Neuronal stem cell (in vitro differentiated cells): Measurements from ENCODE around the gene NCBP2.

Experiments used
- DNase-seq: peaks from one replicate; pipeline ENCODE4 v3.0.0-alpha.2; 2013; ENCODE audit warnings: low spot score
- H2AFZ ChIP-seq: one replicate; pipeline ENCODE4 v1.6.1; 2013; ENCODE audit warnings: mild to moderate bottlenecking, low read length, inconsistent platforms
- H2AK5ac ChIP-seq: 2 replicates; pipeline ENCODE4 v1.6.1; 2013; ENCODE audit warnings: low read depth, mild to moderate bottlenecking, inconsistent platforms, low read length, moderate library complexity, mixed read lengths
- H2BK120ac ChIP-seq: 2 replicates; pipeline ENCODE4 v1.6.1; 2013; ENCODE audit warnings: low read depth, mild to moderate bottlenecking, inconsistent platforms, low read length, moderate library complexity, mixed read lengths
- H2BK12ac ChIP-seq: one replicate; pipeline ENCODE4 v1.6.1; 2013; ENCODE audit warnings: low read length, inconsistent platforms
- H2BK15ac ChIP-seq: 2 replicates; pipeline ENCODE4 v1.6.1; 2013; ENCODE audit warnings: mild to moderate bottlenecking, low read length, inconsistent platforms, mixed read lengths
- H2BK5ac ChIP-seq: one replicate; pipeline ENCODE4 v1.6.1; 2013; ENCODE audit warnings: inconsistent platforms, mild to moderate bottlenecking, low read length, moderate library complexity
- H3K14ac ChIP-seq: one replicate; pipeline ENCODE4 v1.6.1; 2013; ENCODE audit warnings: low read length, inconsistent platforms
- H3K18ac ChIP-seq: 2 replicates; pipeline ENCODE4 v1.6.1; 2013; ENCODE audit warnings: low read length, inconsistent platforms
- H3K23ac ChIP-seq: 2 replicates; pipeline ENCODE4 v1.6.1; 2013; ENCODE audit warnings: low read depth, mild to moderate bottlenecking, mixed read lengths, low read length, inconsistent platforms; ENCODE audit not compliant: poor library complexity
- H3K27ac ChIP-seq: replicated peaks from 3 replicates; pipeline ENCODE4 v1.5.1; 2013; ENCODE audit warnings: low read length, inconsistent platforms
- H3K27me3 ChIP-seq, 3 experiments: 2 replicates each; pipeline ENCODE4 v1.6.1; 2013; ENCODE audit warnings: low read length in 3 of 3, mild to moderate bottlenecking in 2 of 3, inconsistent platforms in 1 of 3, low read depth in 1 of 3, mixed read lengths in 1 of 3, moderate library complexity in 1 of 3; ENCODE audit not compliant: control insufficient read depth in 3 of 3, insufficient read depth in 3 of 3
- H3K36me3 ChIP-seq, 2 donors: replicated peaks in 1 of 2; 2 replicates each; pipeline ENCODE4 v1.6.1; 2013; ENCODE audit warnings: low read length in 2 of 2; ENCODE audit not compliant: control insufficient read depth in 2 of 2, insufficient read depth in 2 of 2
- H3K4ac ChIP-seq: 2 replicates; pipeline ENCODE4 v1.6.1; 2013; ENCODE audit warnings: inconsistent platforms, mild to moderate bottlenecking, low read length, moderate library complexity
- H3K4me1 ChIP-seq, 2 donors: 1 replicate in 1 of 2; 2 replicates in 1 of 2; pipeline ENCODE4 v1.6.1; 2013; ENCODE audit warnings: low read length in 2 of 2, low read depth in 1 of 2; ENCODE audit not compliant: control insufficient read depth in 2 of 2, insufficient read depth in 1 of 2
- H3K4me2 ChIP-seq: one replicate; pipeline ENCODE4 v1.6.1; 2013; ENCODE audit warnings: mild to moderate bottlenecking, low read length, inconsistent platforms; ENCODE audit not compliant: insufficient read depth, poor library complexity, severe bottlenecking
- H3K4me3 ChIP-seq, 2 donors: 2 replicates each; pipeline ENCODE4 v1.5.1; 2013; ENCODE audit warnings: low read length in 2 of 2, mild to moderate bottlenecking in 2 of 2, inconsistent platforms in 1 of 2, moderate library complexity in 1 of 2
- H3K79me1 ChIP-seq: one replicate; pipeline ENCODE4 v1.6.1; 2013; ENCODE audit warnings: low read depth, mild to moderate bottlenecking, inconsistent platforms, low read length, moderate library complexity
- H3K9ac ChIP-seq: one replicate; pipeline ENCODE4 v1.6.1; 2013; ENCODE audit warnings: mild to moderate bottlenecking, low read depth, low read length, inconsistent platforms; ENCODE audit not compliant: poor library complexity
- H3K9me3 ChIP-seq, 2 donors: replicated peaks in 1 of 2; 2 replicates each; pipeline versions ENCODE3 to v1.6.1; 2013; ENCODE audit warnings: low read length in 2 of 2, mild to moderate bottlenecking in 2 of 2, inconsistent platforms in 1 of 2, low read depth in 1 of 2, mixed read lengths in 1 of 2, moderate library complexity in 1 of 2; ENCODE audit not compliant: control insufficient read depth in 2 of 2, insufficient read depth in 1 of 2
- H4K8ac ChIP-seq: one replicate; pipeline ENCODE4 v1.6.1; 2013; ENCODE audit warnings: low read depth, mild to moderate bottlenecking, inconsistent platforms, low read length, moderate library complexity
- H4K91ac ChIP-seq: one replicate; pipeline ENCODE4 v1.6.1; 2013; ENCODE audit warnings: low read length, low read depth, mild to moderate bottlenecking, inconsistent platforms; ENCODE audit not compliant: poor library complexity
- WGBS, 2 donors: extraction: QIAGEN DNeasy Blood & Tissue Kit; methylation state at CpG; one replicate each; pipeline ENCODE4 v1.1.7; 2013; ENCODE audit warnings: missing lambda C conversion rate in 2 of 2, mixed read lengths in 1 of 2; ENCODE audit not compliant: insufficient read length in 2 of 2, insufficient replicate concordance in 1 of 2; ENCODE audit errors: extremely low coverage in 2 of 2; 5-methylcytosine and 5-hydroxymethylcytosine counted together

The NCBP2 gene

DNA sequence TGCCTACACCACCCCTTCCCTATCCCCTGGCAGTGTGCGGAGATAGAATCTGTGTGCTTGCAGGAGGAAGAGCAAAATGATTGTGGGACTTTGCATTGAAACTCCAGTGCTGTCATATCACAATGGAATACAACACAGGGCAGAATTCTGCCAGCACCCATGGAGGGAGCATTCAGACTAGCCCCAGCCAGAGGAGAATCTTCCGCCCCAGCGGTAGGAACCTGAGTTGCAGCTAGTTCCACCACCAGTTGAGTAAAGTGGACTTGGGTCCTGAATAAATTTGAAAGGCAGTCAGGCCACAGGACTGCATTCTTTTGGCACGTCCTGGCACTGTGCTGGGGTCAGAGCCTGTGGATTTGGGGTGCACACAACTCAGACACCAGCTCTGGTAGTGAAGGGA lies 27.5 kb downstream of the NCBP2 start:
- Histone ChIP-seq H3K18ac (no peak overlapping the region), H2BK5ac (no peak overlapping the region), H3K14ac (no peak overlapping the region), H3K27me3 (no peaks in the 10 kb centered on the region), H2BK12ac (no peak overlapping the region), H3K4ac (no peak overlapping the region), H2AFZ (no peak overlapping the region), H4K91ac (no peak overlapping the region), H2AK5ac (no peak overlapping the region), H3K23ac (no peak overlapping the region), H3K4me2 (no peak overlapping the region), H3K9me3 (no peaks in the 10 kb centered on the region), H3K79me1 (no peaks in the 10 kb centered on the region), H3K9ac (peak overlapping the region; percentile 9), H3K4me3 (no peak overlapping the region), H3K4me1 (no peaks in the 10 kb centered on the region), H3K27ac (no peak overlapping the region), H2BK15ac (no peak overlapping the region), H3K36me3 (peaks cover 10 to 39% of the 10 kb centered on the region in 2 donors), H2BK120ac (no peak overlapping the region), H4K8ac (peak overlapping the region; percentile 50)
- no peak for DNase-seq
- WGBS, 2 donors = no CpG with 5 or more reads among the region's 4 CpGs

DNA sequence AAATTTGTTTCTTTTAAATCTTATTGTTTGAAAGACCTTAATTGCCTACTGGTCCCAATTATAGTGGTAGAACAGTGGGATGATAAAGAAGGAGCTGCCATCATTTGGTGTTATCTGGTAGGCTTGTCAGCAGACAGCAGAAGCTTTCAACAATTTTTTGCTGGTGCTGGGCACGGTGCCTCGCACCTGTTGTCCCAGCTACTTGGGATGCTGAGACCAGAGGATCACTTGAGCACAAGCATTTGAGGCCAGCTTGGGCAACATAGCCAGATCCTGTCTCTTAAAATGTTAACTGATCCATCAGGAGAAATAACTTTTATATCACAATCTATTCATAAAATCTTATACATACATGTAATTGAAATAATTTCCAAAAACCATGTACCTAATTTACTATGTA lies 38.6 kb downstream of the NCBP2 start:
- no peak for DNase-seq
- Histone ChIP-seq H3K14ac (no peak overlapping the region), H2AFZ (no peak overlapping the region)

DNA sequence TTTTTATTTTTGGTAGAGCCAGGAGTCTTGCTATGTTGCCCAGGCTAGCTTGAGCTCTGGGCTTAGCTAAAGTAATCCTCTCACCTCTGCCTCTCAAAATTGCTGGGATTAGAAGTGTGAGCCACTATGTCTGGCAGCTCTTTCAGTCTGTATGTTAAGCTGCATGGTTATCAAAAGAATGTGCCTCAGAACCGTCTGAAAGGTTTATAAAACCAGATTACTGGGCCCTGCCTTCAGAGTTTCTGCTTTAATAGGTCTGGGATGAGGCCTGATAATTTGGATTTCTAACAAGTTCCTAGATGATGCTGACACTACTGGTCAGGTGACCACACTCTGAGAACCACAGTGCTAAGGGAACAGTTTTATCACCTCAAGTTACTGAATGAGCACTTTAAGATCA lies 40.0 kb downstream of the NCBP2 start:
- Histone ChIP-seq H2BK12ac (no peak overlapping the region), H3K4me1 (no peaks in the 10 kb centered on the region), H2AK5ac (no peak overlapping the region), H3K18ac (no peak overlapping the region), H3K4me2 (no peak overlapping the region), H3K9me3 (no peaks in the 10 kb centered on the region), H3K79me1 (no peaks in the 10 kb centered on the region), H4K8ac (no peak overlapping the region), H3K27me3 (no peaks in the 10 kb centered on the region), H3K14ac (no peak overlapping the region), H3K9ac (no peak overlapping the region), H4K91ac (no peak overlapping the region), H3K36me3 (peaks cover 13 to 84% of the 10 kb centered on the region in 2 donors), H3K4ac (no peak overlapping the region), H3K23ac (no peak overlapping the region), H2BK5ac (no peak overlapping the region), H2BK120ac (no peak overlapping the region), H2BK15ac (no peak overlapping the region), H3K27ac (no peak overlapping the region), H2AFZ (no peak overlapping the region), H3K4me3 (no peak overlapping the region)
- no peak for DNase-seq
- WGBS, 2 donors = no CpG with 5 or more reads among the region's 1 CpG

More for the DNA sequence above, 38.6 kb downstream of the NCBP2 start:
- no peaks in the 10 kb centered on the region for H3K4me1 ChIP-seq
- H4K91ac ChIP-seq = no peak overlapping the region
- no peak overlapping the region for H3K27ac ChIP-seq
- H3K18ac ChIP-seq = no peak overlapping the region
- no peaks in the 10 kb centered on the region for H3K79me1 ChIP-seq
- H4K8ac ChIP-seq = no peak overlapping the region
- H2BK12ac ChIP-seq = no peak overlapping the region
- no peak overlapping the region for H3K4ac ChIP-seq
- H3K36me3 ChIP-seq = peaks cover 13 to 90% of the 10 kb centered on the region in 2 donors
- H3K4me2 ChIP-seq = no peak overlapping the region
- H3K9ac ChIP-seq = no peak overlapping the region
- no peaks in the 10 kb centered on the region for H3K27me3 ChIP-seq
- H3K9me3 ChIP-seq = no peaks in the 10 kb centered on the region
- no peak overlapping the region for H2AK5ac ChIP-seq
- H2BK120ac ChIP-seq = no peak overlapping the region
- no peak overlapping the region for H2BK15ac ChIP-seq
- no peak overlapping the region for H2BK5ac ChIP-seq
- H3K4me3 ChIP-seq = no peak overlapping the region
- no CpG with 5 or more reads among the region's 2 CpGs for WGBS, 2 donors
- H3K23ac ChIP-seq = no peak overlapping the region

DNA sequence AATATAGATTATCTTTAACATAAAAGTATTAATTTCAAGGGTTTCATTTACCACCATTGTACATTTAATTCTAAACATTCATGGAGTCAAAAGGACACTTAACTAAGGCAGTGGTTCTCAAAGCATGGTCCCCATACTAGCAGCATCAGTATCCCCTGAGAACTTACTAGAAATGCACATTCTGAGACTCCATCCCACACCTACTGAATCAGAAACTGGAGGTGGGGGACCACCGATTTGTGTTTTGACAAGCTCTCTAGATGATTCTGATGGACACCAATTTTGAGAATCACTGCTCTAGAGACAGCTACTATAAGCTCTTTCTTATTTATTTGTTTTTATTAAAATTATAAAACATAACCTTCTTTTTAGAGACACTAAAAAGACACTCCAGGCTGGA lies 40.6 kb downstream of the NCBP2 start:
- Histone ChIP-seq H2BK120ac (no peak overlapping the region), H2BK15ac (no peak overlapping the region), H2BK5ac (no peak overlapping the region), H3K9ac (no peak overlapping the region), H3K4me3 (no peak overlapping the region), H3K79me1 (no peaks in the 10 kb centered on the region), H3K27ac (no peak overlapping the region), H3K18ac (no peak overlapping the region), H3K4me1 (no peaks in the 10 kb centered on the region), H2AK5ac (no peak overlapping the region), H3K9me3 (no peaks in the 10 kb centered on the region), H2AFZ (no peak overlapping the region), H3K14ac (no peak overlapping the region), H4K91ac (no peak overlapping the region), H3K4me2 (no peak overlapping the region), H3K23ac (no peak overlapping the region), H3K4ac (no peak overlapping the region), H4K8ac (no peak overlapping the region), H3K36me3 (peaks cover 13 to 82% of the 10 kb centered on the region in 2 donors), H2BK12ac (no peak overlapping the region), H3K27me3 (no peaks in the 10 kb centered on the region)
- no CpG with 5 or more reads among the region's 1 CpG for WGBS, 2 donors
- DNase-seq = no peak
